Measurements from ENCODE around the gene OR1F1.

DNA sequence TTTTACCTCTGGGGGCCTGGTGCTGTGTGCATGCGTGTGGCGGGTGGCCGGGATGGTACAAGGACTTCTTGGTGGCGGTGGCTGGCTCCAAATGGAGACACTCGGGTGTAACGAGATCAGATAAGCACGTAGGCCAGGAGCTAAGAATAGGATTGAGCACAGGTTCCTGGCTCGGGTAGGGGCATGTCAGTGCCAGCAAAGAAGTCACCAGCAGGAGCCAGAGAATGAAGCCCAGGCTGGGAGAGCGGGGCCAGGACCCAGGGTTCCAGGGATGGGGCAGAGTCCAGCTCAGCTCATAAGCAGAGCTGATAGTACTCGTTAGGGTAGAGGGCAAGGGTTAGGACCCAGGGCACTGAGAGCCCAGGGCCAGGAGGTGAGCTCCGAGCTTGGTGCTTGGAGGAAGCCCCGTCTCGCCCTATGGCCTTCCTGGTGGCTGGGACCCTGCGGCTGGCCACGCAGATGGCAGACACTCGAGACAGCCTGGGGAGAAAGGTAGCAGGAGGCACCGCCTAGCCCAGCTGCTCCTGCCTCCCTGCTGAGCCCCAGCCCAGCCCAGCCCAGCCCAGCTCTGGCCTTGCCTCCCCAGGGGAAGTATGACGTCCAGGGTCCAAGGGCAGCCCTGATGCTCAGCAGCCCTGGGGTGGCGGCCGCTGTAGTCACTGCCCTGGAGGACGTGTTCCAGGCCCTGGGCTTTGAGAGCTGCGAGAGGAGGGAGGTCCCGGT lies 44.2 kb upstream of the OR1F1 start:
- TF ChIP-seq CTCF (IDR thresholded peaks at IDR 0.05 in 2 of 3, conservative IDR thresholded peaks at IDR 0.05 in 1 of 3; ENCODE audit: insufficient read depth in 2 of 3, low read depth in 1 of 3, low read length in 3 of 3) (no peak), NBN (IDR thresholded peaks at IDR 0.05; ENCODE audit: low read depth) (no peak), ZBTB8A (IDR thresholded peaks at IDR 0.05; ENCODE audit: partially characterized antibody) (no peak), BRD4 (IDR thresholded peaks at IDR 0.05) (no peak), SIRT6 (IDR thresholded peaks at IDR 0.05; ENCODE audit: low read depth, low read length) (no peak), ARNT (IDR thresholded peaks at IDR 0.05) (no peak), FOXJ2 (tag; IDR thresholded peaks at IDR 0.05) (no peak), ZNF197 (CRISPR knock-in tag; IDR thresholded peaks at IDR 0.05; ENCODE audit: low read depth) (no peak), ZNF644 (tag; IDR thresholded peaks at IDR 0.05; ENCODE audit: low read depth) (no peak), ZNF165 (CRISPR knock-in tag; IDR thresholded peaks at IDR 0.05; ENCODE audit: borderline replicate concordance) (no peak)
- TF ChIP-seq, protein P1, sequence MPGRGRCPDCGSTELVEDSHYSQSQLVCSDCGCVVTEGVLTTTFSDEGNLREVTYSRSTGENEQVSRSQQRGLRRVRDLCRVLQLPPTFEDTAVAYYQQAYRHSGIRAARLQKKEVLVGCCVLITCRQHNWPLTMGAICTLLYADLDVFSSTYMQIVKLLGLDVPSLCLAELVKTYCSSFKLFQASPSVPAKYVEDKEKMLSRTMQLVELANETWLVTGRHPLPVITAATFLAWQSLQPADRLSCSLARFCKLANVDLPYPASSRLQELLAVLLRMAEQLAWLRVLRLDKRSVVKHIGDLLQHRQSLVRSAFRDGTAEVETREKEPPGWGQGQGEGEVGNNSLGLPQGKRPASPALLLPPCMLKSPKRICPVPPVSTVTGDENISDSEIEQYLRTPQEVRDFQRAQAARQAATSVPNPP (IDR thresholded peaks at IDR 0.05; ENCODE audit: borderline replicate concordance, insufficient read depth, insufficient read length) = no peak
- TF ChIP-seq, protein P2, sequence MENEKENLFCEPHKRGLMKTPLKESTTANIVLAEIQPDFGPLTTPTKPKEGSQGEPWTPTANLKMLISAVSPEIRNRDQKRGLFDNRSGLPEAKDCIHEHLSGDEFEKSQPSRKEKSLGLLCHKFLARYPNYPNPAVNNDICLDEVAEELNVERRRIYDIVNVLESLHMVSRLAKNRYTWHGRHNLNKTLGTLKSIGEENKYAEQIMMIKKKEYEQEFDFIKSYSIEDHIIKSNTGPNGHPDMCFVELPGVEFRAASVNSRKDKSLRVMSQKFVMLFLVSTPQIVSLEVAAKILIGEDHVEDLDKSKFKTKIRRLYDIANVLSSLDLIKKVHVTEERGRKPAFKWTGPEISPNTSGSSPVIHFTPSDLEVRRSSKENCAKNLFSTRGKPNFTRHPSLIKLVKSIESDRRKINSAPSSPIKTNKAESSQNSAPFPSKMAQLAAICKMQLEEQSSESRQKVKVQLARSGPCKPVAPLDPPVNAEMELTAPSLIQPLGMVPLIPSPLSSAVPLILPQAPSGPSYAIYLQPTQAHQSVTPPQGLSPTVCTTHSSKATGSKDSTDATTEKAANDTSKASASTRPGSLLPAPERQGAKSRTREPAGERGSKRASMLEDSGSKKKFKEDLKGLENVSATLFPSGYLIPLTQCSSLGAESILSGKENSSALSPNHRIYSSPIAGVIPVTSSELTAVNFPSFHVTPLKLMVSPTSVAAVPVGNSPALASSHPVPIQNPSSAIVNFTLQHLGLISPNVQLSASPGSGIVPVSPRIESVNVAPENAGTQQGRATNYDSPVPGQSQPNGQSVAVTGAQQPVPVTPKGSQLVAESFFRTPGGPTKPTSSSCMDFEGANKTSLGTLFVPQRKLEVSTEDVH (IDR thresholded peaks at IDR 0.05; ENCODE audit: low read depth, partially characterized antibody) = no peak
